Activated naive CD4-positive, alpha-beta T cell treated with anti-CD3 and anti-CD28 coated beads, Interleukin-2, amount 50 U/mL, for 16 hours (primary cell): ENCODE measurements around the gene MANSC4.

Experiments used
- DNase-seq: peaks from one replicate; pipeline ENCODE4 v3.0.0-alpha.2; 2020

The MANSC4 gene

GRCh38 chr12:27797301-27798025 is 17.4 kb upstream of the MANSC4 start:
- no peak for DNase-seq

- no peak for DNase-seq
These were observed 16.1 kb upstream of the MANSC4 start for GRCh38 chr12:27796128-27796527.

- no peak for DNase-seq
These were observed 15.0 kb upstream of the MANSC4 start for GRCh38 chr12:27794818-27795584.

GRCh38 chr12:27790179-27790578 is 10.1 kb upstream of the MANSC4 start:
- no peak for DNase-seq

- no peak for DNase-seq
These were observed 7.5 kb upstream of the MANSC4 start for GRCh38 chr12:27787559-27787958.

- no peak for DNase-seq
These were observed 6.0 kb upstream of the MANSC4 start for GRCh38 chr12:27785882-27786570.

- DNase-seq = no peak
These were observed 2.4 kb upstream of the MANSC4 start for GRCh38 chr12:27782481-27782880.

- DNase-seq = no peak
These were observed 1.6 kb upstream of the MANSC4 start for GRCh38 chr12:27781680-27782079.

GRCh38 chr12:27780612-27781408 is 774 bp upstream of the MANSC4 start:
- DNase-seq = peak; percentile 44

- DNase-seq = peak; percentile 14
These were observed 568 bp downstream of the MANSC4 start for GRCh38 chr12:27779416-27779919.

- no peak for DNase-seq
These were observed 1.8 kb downstream of the MANSC4 start for GRCh38 chr12:27778206-27778605.

GRCh38 chr12:27777141-27777540 is 2.9 kb downstream of the MANSC4 start:
- no peak for DNase-seq

GRCh38 chr12:27772328-27773049 is 7.5 kb downstream of the MANSC4 start:
- no peak for DNase-seq

- DNase-seq = no peak
These were observed 8.3 kb downstream of the MANSC4 start for GRCh38 chr12:27771481-27772327.

GRCh38 chr12:27769142-27769673 is 10.8 kb downstream of the MANSC4 start:
- no peak for DNase-seq

GRCh38 chr12:27766587-27766986 is 13.4 kb downstream of the MANSC4 start:
- no peak for DNase-seq

GRCh38 chr12:27762757-27763156 is 17.3 kb downstream of the MANSC4 start:
- DNase-seq = no peak

- no peak for DNase-seq
These were observed 23.3 kb downstream of the MANSC4 start for GRCh38 chr12:27756670-27757195.

- no peak for DNase-seq
These were observed 25.2 kb downstream of the MANSC4 start for GRCh38 chr12:27754795-27755194.

- DNase-seq = no peak
These were observed 28.5 kb downstream of the MANSC4 start for GRCh38 chr12:27751386-27752047.
